K562 (cell line): ENCODE results near the gene EEFSEC. TPM values are rescaled to one million over a fixed set of nuclear protein-coding genes. Genes with fewer than 3 reads are reported as not detected.
A peak's percentile ranks its signal among the peaks of the same experiment; 100 is the strongest.

Source experiments
- ATAC-seq: fragments of 200-7000 bp; cut with Tn5 transposase; 3 replicates; pipeline ENCODE4 v1.9.1; 2020; ENCODE audit warnings: moderate library complexity
- BruUV-seq: library from RNA; stranded (reverse); fragments of 400-500 nt; replicated peaks from 2 replicates; lab custom pipeline; 2021; lab: Mats Ljungman, UMichigan
- CTCF ChIA-PET: fragments of 300-600 bp; formaldehyde crosslinking; extraction: SDS; loops from one replicate; lab custom pipeline; 2021; ENCODE audit warnings: low intra/inter-chr PET ratio; lab: Yijun Ruan, JAX
- POLR2A ChIA-PET: fragments of 300-600, 350-650 bp; sonication (Branson Sonifier 250); formaldehyde crosslinking; extraction: SDS; loops from one replicate; lab custom pipeline; 2021; ENCODE audit warnings: antibody characterized with exemption, inconsistent platforms; lab: Yijun Ruan, JAX
- DNase-seq, 4 experiments: peaks; one replicate each; pipeline versions ENCODE4 v3.0.0 to v3.0.0-alpha.2; 2011 to 2018; ENCODE audit warnings: low spot score in 3 of 4, mixed read lengths in 3 of 4; ENCODE audit errors: extremely low read depth in 1 of 4
- FAIRE-seq: peaks from 2 replicates; lab custom pipeline; 2011; peaks lifted over from hg19 to GRCh38; lab: Jason Lieb, UNC
- H2AFZ ChIP-seq: 2 replicates; pipeline ENCODE4 v1.6.0; 2011; ENCODE audit warnings: low read depth, low read length, control low read depth, inconsistent platforms
- H3K27ac ChIP-seq: fragments of 200-600 bp; 3 replicates; pipeline ENCODE4 v1.8.0; 2011; ENCODE audit warnings: low read depth, mild to moderate bottlenecking, control low read depth, inconsistent platforms, low read length, moderate library complexity, mixed read lengths; ENCODE audit errors: extremely low read depth
- H3K27me3 ChIP-seq, 2 experiments: fragments of 300-600 bp in 1 of 2; 2 replicates in 1 of 2; 3 replicates in 1 of 2; pipeline versions ENCODE4 v1.6.0 to v1.8.0; 2011; ENCODE audit warnings: inconsistent platforms in 2 of 2, low read length in 2 of 2, mild to moderate bottlenecking in 1 of 2, mixed read lengths in 1 of 2, moderate library complexity in 1 of 2; ENCODE audit not compliant: control insufficient read depth in 2 of 2, insufficient read depth in 2 of 2
- H3K36me3 ChIP-seq: fragments of 300-600 bp; 3 replicates; pipeline ENCODE4 v1.8.0; 2011; ENCODE audit warnings: mild to moderate bottlenecking, low read length, inconsistent platforms; ENCODE audit not compliant: control insufficient read depth, insufficient read depth
- H3K4me1 ChIP-seq, 2 experiments: fragments of 200-600 bp in 1 of 2; replicated peaks in 1 of 2; 2 replicates in 1 of 2; 3 replicates in 1 of 2; pipeline versions ENCODE4 v1.5.1 to v1.8.0; 2011; ENCODE audit warnings: inconsistent platforms in 2 of 2, low read length in 2 of 2, mild to moderate bottlenecking in 1 of 2, mixed read lengths in 1 of 2, moderate library complexity in 1 of 2; ENCODE audit not compliant: control insufficient read depth in 2 of 2, insufficient read depth in 2 of 2
- H3K4me2 ChIP-seq: 2 replicates; pipeline ENCODE4 v1.6.1; 2011; ENCODE audit warnings: low read length, control low read depth, inconsistent platforms, mixed read lengths; ENCODE audit not compliant: insufficient read depth
- H3K4me3 ChIP-seq: fragments of 200-600 bp; sonication (generic), shearing (Covaris generic); 2 replicates; pipeline ENCODE4 v1.5.1; 2016; ENCODE audit warnings: control low read depth, inconsistent platforms
- H3K79me2 ChIP-seq: fragments of 200-600 bp; 3 replicates; pipeline ENCODE4 v1.8.0; 2011; ENCODE audit warnings: low read length, inconsistent platforms; ENCODE audit not compliant: control insufficient read depth, insufficient read depth
- H3K9ac ChIP-seq, 2 experiments: 2 replicates each; pipeline versions ENCODE4 v1.6.0 to v1.6.1; 2011; ENCODE audit warnings: low read depth in 2 of 2, low read length in 2 of 2, control low read depth in 1 of 2, inconsistent platforms in 1 of 2, mild to moderate bottlenecking in 1 of 2, mixed read lengths in 1 of 2; ENCODE audit not compliant: insufficient read depth in 1 of 2
- H3K9me1 ChIP-seq: one replicate; pipeline ENCODE4 v1.6.0; 2011; ENCODE audit warnings: inconsistent platforms, mild to moderate bottlenecking, low read length, moderate library complexity; ENCODE audit not compliant: control insufficient read depth, insufficient read depth
- H3K9me3 ChIP-seq: replicated peaks from 2 replicates; pipeline ENCODE4 v1.5.1; 2011; ENCODE audit warnings: low read depth, low read length, inconsistent platforms; ENCODE audit not compliant: control insufficient read depth, insufficient read depth
- H4K20me1 ChIP-seq: replicated peaks from 2 replicates; pipeline ENCODE4 v1.6.1; 2011; ENCODE audit warnings: low read length, inconsistent platforms, mixed read lengths; ENCODE audit not compliant: control insufficient read depth, insufficient read depth
- BRF1 ChIP-seq: IDR thresholded peaks from 3 replicates; pipeline ENCODE4 v1.6.1; 2011; ENCODE audit warnings: borderline replicate concordance, mild to moderate bottlenecking; ENCODE audit not compliant: insufficient read length; ENCODE audit errors: extremely low read depth
- KLF6 ChIP-seq: fragments of 250-450 bp; sonication (Bioruptor Pico); IDR thresholded peaks from 2 replicates; pipeline ENCODE4 v1.4.0; 2020; ENCODE audit warnings: mild to moderate bottlenecking, moderate library complexity, borderline replicate concordance
- TEAD2 ChIP-seq: fragments of 450-650 bp; IDR thresholded peaks from 2 replicates; pipeline ENCODE4 v1.6.1; 2016; ENCODE audit warnings: missing genetic modification characterization, control low read depth, missing compliant biosample characterization
- ZNF778 ChIP-seq: fragments of 450-650 bp; formaldehyde crosslinking; IDR thresholded peaks from 2 replicates; pipeline ENCODE4 v1.4.0; 2020; ENCODE audit warnings: mild to moderate bottlenecking, moderate library complexity
- WGBS: fragments of 100-300 bp; shearing (Covaris generic); methylation state at CpG from one replicate; pipeline ENCODE4 v1.1.6; 2016; ENCODE audit warnings: low coverage, mixed read lengths; ENCODE audit not compliant: insufficient coverage; ENCODE audit errors: missing lambda C conversion rate; 5-methylcytosine and 5-hydroxymethylcytosine counted together
- in situ Hi-C: fragments of 300-500 bp; cut with MboI; formaldehyde crosslinking; loops from 4 replicates; pipeline ENCODE4 v1.15.0; 2018; ENCODE audit warnings: inconsistent platforms, mixed read lengths
- intact Hi-C: fragments of 100-400 bp; cut with micrococcal nuclease; formaldehyde crosslinking; loops from 2 replicates; pipeline ENCODE4 v1.14.2; 2022
- polyA plus RNA-seq, 8 experiments: library from polyadenylated mRNA; depleted of rRNA in 4 of 8; stranded (reverse) in 5 of 8; unstranded in 3 of 8; fragments of >200 nt; fragmentation: Nextera tagmentation in 2 of 8; fragmentation: Illumina TruSeq in 1 of 8; extraction: Ambion mirVana in 2 of 8; extraction: Trizol in 1 of 8; gene quantifications; 2 replicates each; pipeline versions ENCODE4 v1.2.1 to v1.2.3, GENCODE V29; 2011 to 2014; ENCODE audit warnings: inconsistent platforms in 1 of 8, missing spikeins in 1 of 8
- total RNA-seq, 7 experiments: library from RNA; depleted of rRNA in 6 of 7; stranded (reverse); fragments of >200 nt in 6 of 7; fragmentation: Illumina TruSeq in 2 of 7; extraction: Trizol in 2 of 7; gene quantifications; 2 replicates each; pipeline versions ENCODE4 v1.2.1 to v1.2.3, GENCODE V29; 2011 to 2021; ENCODE audit warnings: low replicate concordance in 1 of 7
- TF ChIP-seq, protein P1 (sequence below): fragments of 250-450 bp; sonication (Bioruptor Pico); IDR thresholded peaks from 2 replicates; pipeline ENCODE4 v1.4.0; 2020

The EEFSEC gene
- total and polyA plus RNA-seq, 9 of the 15 experiments (the other 6 are each of a cell fraction or from before 2014, with no cell fraction given), result 0.35 to 11.8 (median 7.7) TPM

DNA sequence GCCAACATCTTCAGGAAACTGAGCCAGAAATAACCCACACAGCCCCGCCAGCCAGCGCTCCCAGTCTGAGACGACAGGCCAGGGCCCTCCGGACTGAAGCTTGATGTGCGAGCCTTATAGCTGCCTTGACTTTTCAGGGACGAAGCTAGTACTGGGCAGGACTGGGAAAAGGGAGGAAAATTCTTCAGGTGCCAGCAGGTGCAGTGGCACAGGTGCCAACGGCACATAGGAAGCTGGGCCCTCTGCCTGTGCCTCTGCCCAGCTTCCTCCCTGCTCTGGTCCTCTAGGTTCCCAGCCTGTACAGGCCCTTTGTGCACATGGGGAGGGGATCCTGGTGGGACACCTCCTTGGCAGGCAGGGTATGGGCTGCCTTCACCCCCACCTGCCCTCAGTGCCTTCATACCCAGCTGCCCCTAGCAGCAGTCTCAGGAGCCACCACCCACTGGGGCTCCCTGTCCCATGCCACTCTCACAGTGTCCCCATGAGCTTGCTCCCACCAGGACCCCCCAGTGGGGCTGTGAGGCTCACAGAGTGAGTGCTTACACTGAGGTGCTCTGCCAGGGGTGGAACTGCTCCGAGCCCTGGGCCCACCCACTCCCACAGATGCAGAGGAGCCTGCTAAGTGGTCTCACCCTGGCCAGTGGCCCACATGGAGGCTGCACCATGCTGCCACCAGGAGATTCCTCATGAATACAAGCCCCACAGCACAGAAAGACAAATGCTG lies 252.4 kb downstream of the EEFSEC start:
- H3K79me2 ChIP-seq, result peaks cover 18% of the 10 kb centered on the region
- H3K27ac ChIP-seq, result no peak overlapping the region
- H3K9me3 ChIP-seq, result no peaks in the 10 kb centered on the region
- FAIRE-seq (no peak), ATAC-seq (no peak), DNase-seq (no peak)
- no peaks in the 10 kb centered on the region for H3K36me3 ChIP-seq
- intact Hi-C loops (no loop called here), in situ Hi-C loops (no loop called here)
- CTCF ChIA-PET, result no interaction called here
- H3K9me1 ChIP-seq, result no peaks in the 10 kb centered on the region
- POLR2A ChIA-PET, result no interaction called here
- no peaks in the 10 kb centered on the region for H4K20me1 ChIP-seq
- BruUV-seq, result no TSS peak
- WGBS, result 95% methylated on average over 6 of the region's 8 CpGs
- H2AFZ ChIP-seq, result no peak overlapping the region
- peak overlapping the region in 1 of 2 experiments; percentile 79; a peak in 2 of 4 replicates for H3K9ac ChIP-seq
- TF ChIP-seq TEAD2 (tag) (no peak), KLF6 (no peak), ZNF778 (CRISPR knock-in tag) (no peak), BRF1 (no peak)
- TF ChIP-seq, protein P1, sequence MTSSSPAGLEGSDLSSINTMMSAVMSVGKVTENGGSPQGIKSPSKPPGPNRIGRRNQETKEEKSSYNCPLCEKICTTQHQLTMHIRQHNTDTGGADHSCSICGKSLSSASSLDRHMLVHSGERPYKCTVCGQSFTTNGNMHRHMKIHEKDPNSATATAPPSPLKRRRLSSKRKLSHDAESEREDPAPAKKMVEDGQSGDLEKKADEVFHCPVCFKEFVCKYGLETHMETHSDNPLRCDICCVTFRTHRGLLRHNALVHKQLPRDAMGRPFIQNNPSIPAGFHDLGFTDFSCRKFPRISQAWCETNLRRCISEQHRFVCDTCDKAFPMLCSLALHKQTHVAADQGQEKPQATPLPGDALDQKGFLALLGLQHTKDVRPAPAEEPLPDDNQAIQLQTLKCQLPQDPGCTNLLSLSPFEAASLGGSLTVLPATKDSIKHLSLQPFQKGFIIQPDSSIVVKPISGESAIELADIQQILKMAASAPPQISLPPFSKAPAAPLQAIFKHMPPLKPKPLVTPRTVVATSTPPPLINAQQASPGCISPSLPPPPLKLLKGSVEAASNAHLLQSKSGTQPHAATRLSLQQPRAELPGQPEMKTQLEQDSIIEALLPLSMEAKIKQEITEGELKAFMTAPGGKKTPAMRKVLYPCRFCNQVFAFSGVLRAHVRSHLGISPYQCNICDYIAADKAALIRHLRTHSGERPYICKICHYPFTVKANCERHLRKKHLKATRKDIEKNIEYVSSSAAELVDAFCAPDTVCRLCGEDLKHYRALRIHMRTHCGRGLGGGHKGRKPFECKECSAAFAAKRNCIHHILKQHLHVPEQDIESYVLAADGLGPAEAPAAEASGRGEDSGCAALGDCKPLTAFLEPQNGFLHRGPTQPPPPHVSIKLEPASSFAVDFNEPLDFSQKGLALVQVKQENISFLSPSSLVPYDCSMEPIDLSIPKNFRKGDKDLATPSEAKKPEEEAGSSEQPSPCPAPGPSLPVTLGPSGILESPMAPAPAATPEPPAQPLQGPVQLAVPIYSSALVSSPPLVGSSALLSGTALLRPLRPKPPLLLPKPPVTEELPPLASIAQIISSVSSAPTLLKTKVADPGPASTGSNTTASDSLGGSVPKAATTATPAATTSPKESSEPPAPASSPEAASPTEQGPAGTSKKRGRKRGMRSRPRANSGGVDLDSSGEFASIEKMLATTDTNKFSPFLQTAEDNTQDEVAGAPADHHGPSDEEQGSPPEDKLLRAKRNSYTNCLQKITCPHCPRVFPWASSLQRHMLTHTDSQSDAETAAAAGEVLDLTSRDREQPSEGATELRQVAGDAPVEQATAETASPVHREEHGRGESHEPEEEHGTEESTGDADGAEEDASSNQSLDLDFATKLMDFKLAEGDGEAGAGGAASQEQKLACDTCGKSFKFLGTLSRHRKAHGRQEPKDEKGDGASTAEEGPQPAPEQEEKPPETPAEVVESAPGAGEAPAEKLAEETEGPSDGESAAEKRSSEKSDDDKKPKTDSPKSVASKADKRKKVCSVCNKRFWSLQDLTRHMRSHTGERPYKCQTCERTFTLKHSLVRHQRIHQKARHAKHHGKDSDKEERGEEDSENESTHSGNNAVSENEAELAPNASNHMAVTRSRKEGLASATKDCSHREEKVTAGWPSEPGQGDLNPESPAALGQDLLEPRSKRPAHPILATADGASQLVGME, result no peak
- no peak overlapping the region for H3K4me2 ChIP-seq
- peaks cover 36 to 76% of the 10 kb centered on the region in 2 experiments for H3K4me1 ChIP-seq
- H3K4me3 ChIP-seq, result no peak overlapping the region
- H3K27me3 ChIP-seq, result no peaks in the 10 kb centered on the region
